Measurements from ENCODE around the gene MB21D2.

DNA sequence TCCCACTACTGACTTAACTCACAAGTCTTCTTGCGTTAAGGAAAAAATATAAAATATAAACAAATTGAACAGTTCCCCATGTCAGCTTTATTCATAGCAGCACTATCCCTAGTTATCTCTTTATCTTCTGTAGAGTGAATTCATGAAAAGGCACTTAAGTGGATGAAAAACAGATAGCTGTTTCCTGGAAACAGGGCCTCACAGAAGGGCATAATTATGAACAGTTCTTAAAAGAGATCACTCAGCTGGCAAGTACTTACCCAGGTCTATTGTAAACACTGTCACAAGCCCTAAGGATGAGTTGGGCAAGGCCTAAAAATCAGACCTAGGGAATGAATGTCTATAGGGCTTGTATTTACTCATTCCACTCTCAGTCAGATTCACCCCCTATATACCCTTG, 10.7 kb downstream of the MB21D2 start:
- TF ChIP-seq, protein P1, sequence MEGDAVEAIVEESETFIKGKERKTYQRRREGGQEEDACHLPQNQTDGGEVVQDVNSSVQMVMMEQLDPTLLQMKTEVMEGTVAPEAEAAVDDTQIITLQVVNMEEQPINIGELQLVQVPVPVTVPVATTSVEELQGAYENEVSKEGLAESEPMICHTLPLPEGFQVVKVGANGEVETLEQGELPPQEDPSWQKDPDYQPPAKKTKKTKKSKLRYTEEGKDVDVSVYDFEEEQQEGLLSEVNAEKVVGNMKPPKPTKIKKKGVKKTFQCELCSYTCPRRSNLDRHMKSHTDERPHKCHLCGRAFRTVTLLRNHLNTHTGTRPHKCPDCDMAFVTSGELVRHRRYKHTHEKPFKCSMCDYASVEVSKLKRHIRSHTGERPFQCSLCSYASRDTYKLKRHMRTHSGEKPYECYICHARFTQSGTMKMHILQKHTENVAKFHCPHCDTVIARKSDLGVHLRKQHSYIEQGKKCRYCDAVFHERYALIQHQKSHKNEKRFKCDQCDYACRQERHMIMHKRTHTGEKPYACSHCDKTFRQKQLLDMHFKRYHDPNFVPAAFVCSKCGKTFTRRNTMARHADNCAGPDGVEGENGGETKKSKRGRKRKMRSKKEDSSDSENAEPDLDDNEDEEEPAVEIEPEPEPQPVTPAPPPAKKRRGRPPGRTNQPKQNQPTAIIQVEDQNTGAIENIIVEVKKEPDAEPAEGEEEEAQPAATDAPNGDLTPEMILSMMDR (IDR thresholded peaks at IDR 0.05; ENCODE audit: insufficient read depth, low read length), result no peak
- TF ChIP-seq GABPA (IDR thresholded peaks at IDR 0.05; ENCODE audit: low read depth) (no peak), POLR2AphosphoS5 (IDR thresholded peaks at IDR 0.05; ENCODE audit: low read depth) (no peak)
